ENCODE measurements around the gene SERTAD2. TPM values are rescaled to one million over a fixed set of nuclear protein-coding genes. Genes with fewer than 3 reads are reported as not detected.

SERTAD2 gene
- total RNA-seq, 3 donors from 2014 or later = 12.8 to 20.0 (median 17.0) TPM

GRCh38 chr2:64624108-64624610, 29.6 kb downstream of the SERTAD2 start:
- H3K4me3 ChIP-seq = no peak overlapping the region
- no peaks in the 10 kb centered on the region for H3K4me1 ChIP-seq
- H3K36me3 ChIP-seq = no peaks in the 10 kb centered on the region
- TF ChIP-seq CTCF (IDR thresholded peaks at IDR 0.05) (no peak), POLR2AphosphoS5 (IDR thresholded peaks at IDR 0.05) (no peak), POLR2A (IDR thresholded peaks at IDR 0.05) (no peak)
- DNase-seq (ENCODE audit: low spot score in 2 of 2) = no peak
- intact Hi-C loops (cut with DNase I; ENCODE audit: low total_unique reads) = no loop called here
- no peaks in the 10 kb centered on the region for H3K9me3 ChIP-seq
- no peaks in the 10 kb centered on the region for H3K27me3 ChIP-seq
- no peak overlapping the region for H3K27ac ChIP-seq

GRCh38 chr2:64623242-64623850, 30.4 kb downstream of the SERTAD2 start:
- intact Hi-C loops (cut with DNase I; ENCODE audit: low total_unique reads) = no loop called here
- H3K27ac ChIP-seq = no peak overlapping the region
- H3K4me3 ChIP-seq = no peak overlapping the region
- no peak for DNase-seq (ENCODE audit: low spot score in 2 of 2)
- H3K27me3 ChIP-seq = no peaks in the 10 kb centered on the region
- TF ChIP-seq CTCF (IDR thresholded peaks at IDR 0.05) (no peak), POLR2AphosphoS5 (IDR thresholded peaks at IDR 0.05) (no peak), POLR2A (IDR thresholded peaks at IDR 0.05) (no peak)
- H3K4me1 ChIP-seq = no peaks in the 10 kb centered on the region
- H3K36me3 ChIP-seq = no peaks in the 10 kb centered on the region
- no peaks in the 10 kb centered on the region for H3K9me3 ChIP-seq

- Histone ChIP-seq H3K4me1 (no peaks in the 10 kb centered on the region), H3K9me3 (no peaks in the 10 kb centered on the region), H3K36me3 (no peaks in the 10 kb centered on the region), H3K27me3 (no peaks in the 10 kb centered on the region), H3K27ac (no peak overlapping the region), H3K4me3 (no peak overlapping the region)
- TF ChIP-seq CTCF (IDR thresholded peaks at IDR 0.05) = no peak
- TF ChIP-seq POLR2AphosphoS5 (IDR thresholded peaks at IDR 0.05) = no peak
- no peak for TF ChIP-seq POLR2A (IDR thresholded peaks at IDR 0.05)
- DNase-seq (ENCODE audit: low spot score in 2 of 2) = no peak
- intact Hi-C loops (cut with DNase I; ENCODE audit: low total_unique reads) = no loop called here
These were observed 31.1 kb downstream of the SERTAD2 start for GRCh38 chr2:64622443-64623241.

- no peak overlapping the region for H3K27ac ChIP-seq
- no peaks in the 10 kb centered on the region for H3K9me3 ChIP-seq
- no peaks in the 10 kb centered on the region for H3K4me1 ChIP-seq
- no peak overlapping the region for H3K4me3 ChIP-seq
- no peak for DNase-seq (ENCODE audit: low spot score in 2 of 2)
- H3K36me3 ChIP-seq = no peaks in the 10 kb centered on the region
- TF ChIP-seq POLR2A (IDR thresholded peaks at IDR 0.05) (no peak), POLR2AphosphoS5 (IDR thresholded peaks at IDR 0.05) (no peak), CTCF (IDR thresholded peaks at IDR 0.05) (no peak)
- H3K27me3 ChIP-seq = no peaks in the 10 kb centered on the region
- intact Hi-C loops (cut with DNase I; ENCODE audit: low total_unique reads) = no loop called here
These were observed 33.1 kb downstream of the SERTAD2 start for GRCh38 chr2:64620661-64621060.

GRCh38 chr2:64617631-64618151, 36.0 kb downstream of the SERTAD2 start:
- no peak for DNase-seq (ENCODE audit: low spot score in 2 of 2)
- Histone ChIP-seq H3K27ac (no peak overlapping the region), H3K36me3 (no peaks in the 10 kb centered on the region), H3K27me3 (no peaks in the 10 kb centered on the region), H3K4me3 (no peak overlapping the region), H3K9me3 (no peaks in the 10 kb centered on the region), H3K4me1 (no peaks in the 10 kb centered on the region)
- TF ChIP-seq POLR2A (IDR thresholded peaks at IDR 0.05) = no peak
- TF ChIP-seq CTCF (IDR thresholded peaks at IDR 0.05) = no peak
- no peak for TF ChIP-seq POLR2AphosphoS5 (IDR thresholded peaks at IDR 0.05)
- intact Hi-C loops (cut with DNase I; ENCODE audit: low total_unique reads) = no loop called here
